ENCODE results near the gene BAHD1.

Gene BAHD1

DNA sequence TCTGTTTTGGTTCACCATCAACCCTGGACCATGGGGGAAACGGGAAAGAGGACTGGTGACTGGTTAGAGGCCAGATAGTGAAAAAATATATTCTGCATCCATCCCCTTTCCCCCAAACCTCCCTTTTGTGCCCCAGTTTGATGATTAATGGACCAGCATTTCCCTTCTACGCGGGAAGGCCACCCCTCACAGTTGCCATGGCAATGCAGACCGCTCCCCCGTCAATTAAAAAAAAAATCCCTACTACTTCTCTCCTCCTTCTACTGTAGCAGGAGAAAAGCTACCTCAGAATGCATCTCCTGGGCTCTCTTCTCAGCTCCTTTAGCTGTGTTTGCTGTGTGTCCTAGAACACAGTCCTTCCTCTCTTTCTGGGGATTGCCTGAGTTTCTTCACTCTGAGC lies 4.0 kb downstream of the BAHD1 start:
- no peak overlapping the region for H3K4me3 ChIP-seq (ENCODE audit: low read depth, low read length)
- TF ChIP-seq, protein P1, sequence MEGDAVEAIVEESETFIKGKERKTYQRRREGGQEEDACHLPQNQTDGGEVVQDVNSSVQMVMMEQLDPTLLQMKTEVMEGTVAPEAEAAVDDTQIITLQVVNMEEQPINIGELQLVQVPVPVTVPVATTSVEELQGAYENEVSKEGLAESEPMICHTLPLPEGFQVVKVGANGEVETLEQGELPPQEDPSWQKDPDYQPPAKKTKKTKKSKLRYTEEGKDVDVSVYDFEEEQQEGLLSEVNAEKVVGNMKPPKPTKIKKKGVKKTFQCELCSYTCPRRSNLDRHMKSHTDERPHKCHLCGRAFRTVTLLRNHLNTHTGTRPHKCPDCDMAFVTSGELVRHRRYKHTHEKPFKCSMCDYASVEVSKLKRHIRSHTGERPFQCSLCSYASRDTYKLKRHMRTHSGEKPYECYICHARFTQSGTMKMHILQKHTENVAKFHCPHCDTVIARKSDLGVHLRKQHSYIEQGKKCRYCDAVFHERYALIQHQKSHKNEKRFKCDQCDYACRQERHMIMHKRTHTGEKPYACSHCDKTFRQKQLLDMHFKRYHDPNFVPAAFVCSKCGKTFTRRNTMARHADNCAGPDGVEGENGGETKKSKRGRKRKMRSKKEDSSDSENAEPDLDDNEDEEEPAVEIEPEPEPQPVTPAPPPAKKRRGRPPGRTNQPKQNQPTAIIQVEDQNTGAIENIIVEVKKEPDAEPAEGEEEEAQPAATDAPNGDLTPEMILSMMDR (IDR thresholded peaks at IDR 0.05; ENCODE audit: low read depth, low read length, missing control alignments) = no peak
- DNase-seq (ENCODE audit: low read depth) = no peak

DNA sequence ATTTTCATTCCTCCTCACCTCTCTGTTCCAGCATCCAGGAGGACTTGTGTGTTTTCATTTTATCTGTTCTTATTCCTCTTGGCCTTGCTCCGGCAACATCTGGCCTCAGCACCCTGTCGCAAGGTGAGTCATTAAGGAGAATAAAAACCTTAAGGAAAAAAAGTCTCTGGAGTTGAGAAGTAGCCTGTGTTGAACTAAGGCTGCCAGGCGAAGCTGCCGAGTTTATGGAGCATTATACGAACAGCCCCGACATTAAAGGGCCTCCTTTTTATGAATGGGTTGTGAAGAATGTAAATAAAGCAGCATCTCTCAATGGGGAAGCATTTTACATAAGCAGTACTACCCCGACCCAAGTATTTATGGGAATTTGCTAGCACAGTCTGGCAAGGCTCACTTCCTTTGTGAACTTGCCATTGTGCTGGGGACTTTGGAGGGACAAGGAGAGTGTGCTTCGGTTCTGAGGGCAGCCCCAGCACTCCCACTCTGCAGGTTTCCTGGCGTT lies 4.7 kb downstream of the BAHD1 start:
- H3K4me3 ChIP-seq (ENCODE audit: low read depth, low read length) = no peak overlapping the region
- DNase-seq (ENCODE audit: low read depth) = no peak
- TF ChIP-seq, protein P1 (IDR thresholded peaks at IDR 0.05; ENCODE audit: low read depth, low read length, missing control alignments) = no peak

DNA sequence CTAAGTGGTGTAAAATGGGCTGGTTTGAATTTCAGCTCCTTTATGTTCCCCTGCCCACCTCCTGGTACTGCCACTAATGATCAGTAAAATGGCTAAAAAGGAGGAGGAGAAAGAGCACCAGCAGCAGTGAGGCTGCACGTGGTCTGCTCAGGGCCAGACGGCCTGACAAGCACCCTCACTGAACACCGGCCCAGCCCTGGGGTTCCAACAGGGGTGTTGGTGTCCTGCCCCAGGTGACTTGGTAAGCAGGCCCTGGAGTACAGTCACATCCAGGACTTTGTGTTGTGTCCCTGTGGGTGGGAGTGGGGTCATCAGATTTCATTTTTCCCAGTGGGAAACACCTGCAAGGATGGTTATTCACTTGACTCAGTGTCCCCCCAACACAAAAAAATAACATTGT lies 5.4 kb downstream of the BAHD1 start:
- H3K4me3 ChIP-seq (ENCODE audit: low read depth, low read length) = no peak overlapping the region
- no peak for DNase-seq (ENCODE audit: low read depth)
- TF ChIP-seq, protein P1 (IDR thresholded peaks at IDR 0.05; ENCODE audit: low read depth, low read length, missing control alignments) = no peak

DNA sequence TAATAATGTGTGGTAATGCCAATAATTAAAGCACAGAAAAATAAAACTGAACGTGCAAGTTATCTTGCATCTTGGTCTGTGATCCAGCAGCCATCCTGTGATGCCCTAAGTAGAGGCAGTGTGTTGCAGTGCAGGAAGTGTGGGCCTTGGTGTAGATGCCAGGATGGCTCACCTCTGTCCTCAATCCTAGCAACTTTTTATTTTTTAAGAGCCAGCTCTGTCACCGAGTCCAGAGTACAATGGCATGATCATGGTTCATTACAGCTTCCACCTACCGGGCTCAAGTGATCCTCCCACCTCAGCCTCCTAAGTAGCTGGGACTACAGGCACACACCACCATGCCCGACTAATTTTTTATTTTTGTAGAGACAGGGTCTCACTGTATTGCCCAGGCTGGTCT lies 7.6 kb downstream of the BAHD1 start:
- DNase-seq (ENCODE audit: low read depth) = no peak
- H3K4me3 ChIP-seq (ENCODE audit: low read depth, low read length) = no peak overlapping the region
- TF ChIP-seq, protein P1 (IDR thresholded peaks at IDR 0.05; ENCODE audit: low read depth, low read length, missing control alignments) = no peak

DNA sequence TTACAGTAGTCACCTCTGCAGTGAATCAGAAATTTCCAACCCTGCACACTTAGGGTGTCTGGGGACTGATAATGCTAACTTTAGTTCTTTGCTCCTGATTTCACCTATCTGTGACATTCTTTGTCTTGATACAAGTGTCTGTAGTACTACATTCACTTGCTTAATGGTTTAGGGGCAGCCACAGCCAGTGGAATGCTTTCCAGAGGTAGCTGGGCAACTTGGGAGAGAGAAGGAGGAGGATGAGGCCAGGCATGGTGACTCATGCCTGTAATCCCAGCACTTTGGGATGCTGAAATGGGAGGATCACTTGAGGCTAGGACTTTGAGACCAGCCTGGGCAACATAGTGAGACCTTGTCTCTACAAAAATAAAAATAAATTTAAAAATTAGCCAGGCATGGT lies 8.5 kb downstream of the BAHD1 start:
- no peak overlapping the region for H3K4me3 ChIP-seq (ENCODE audit: low read depth, low read length)
- DNase-seq (ENCODE audit: low read depth) = no peak
- TF ChIP-seq, protein P1 (IDR thresholded peaks at IDR 0.05; ENCODE audit: low read depth, low read length, missing control alignments) = no peak

DNA sequence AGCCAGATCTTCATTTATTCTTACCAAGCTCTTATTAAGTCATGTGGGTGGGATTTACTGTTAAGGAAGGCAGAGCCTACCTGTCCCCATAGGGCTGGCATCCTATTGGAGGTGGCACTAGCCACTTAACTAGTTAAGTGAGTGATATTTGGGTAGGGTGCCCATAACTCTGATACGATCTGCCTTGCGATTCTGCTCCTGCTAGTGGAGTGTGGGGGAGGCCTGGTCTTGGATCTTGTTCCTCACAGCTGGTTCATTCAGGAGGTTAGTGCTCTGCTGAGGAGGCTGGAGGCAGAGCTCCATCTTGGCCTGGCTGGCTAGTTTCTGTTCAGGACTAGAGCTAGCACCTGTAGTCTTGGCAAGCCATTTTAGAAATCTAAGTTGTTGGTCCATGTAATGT lies 9.3 kb downstream of the BAHD1 start:
- no peak overlapping the region for H3K4me3 ChIP-seq (ENCODE audit: low read depth, low read length)
- TF ChIP-seq, protein P1 (IDR thresholded peaks at IDR 0.05; ENCODE audit: low read depth, low read length, missing control alignments) = no peak
- DNase-seq (ENCODE audit: low read depth) = no peak

DNA sequence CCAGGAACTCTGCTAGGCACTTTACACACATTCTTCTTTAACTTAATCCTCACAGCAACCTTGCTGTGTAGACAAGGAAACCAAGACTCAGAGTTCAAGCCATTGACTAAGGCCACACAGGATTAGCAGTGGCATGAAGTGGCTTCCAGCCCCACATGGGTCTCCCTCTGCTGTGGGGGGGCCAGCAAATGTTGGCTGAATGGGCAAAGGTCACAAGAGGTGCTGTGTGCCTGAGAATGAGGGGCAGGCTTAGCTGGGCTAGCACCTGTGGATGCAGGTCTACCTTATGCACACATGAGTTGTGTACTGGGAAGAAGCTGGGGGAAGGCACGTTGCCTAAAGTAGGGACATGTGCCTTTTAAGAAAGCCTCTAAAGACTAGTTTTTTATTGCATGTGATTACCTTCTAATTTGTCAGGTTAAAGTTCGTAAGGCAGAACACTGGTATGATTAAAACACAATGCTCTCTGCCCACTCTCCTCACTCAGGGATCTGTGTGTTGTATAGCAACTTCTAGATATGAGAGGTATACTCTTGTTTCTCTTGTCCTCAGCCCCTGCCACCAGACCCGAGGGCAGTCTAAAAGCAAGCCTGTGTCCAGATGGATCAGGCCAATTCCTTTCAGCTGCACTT lies 10.9 kb downstream of the BAHD1 start:
- H3K4me3 ChIP-seq (ENCODE audit: low read depth, low read length) = no peak overlapping the region
- TF ChIP-seq, protein P1 (IDR thresholded peaks at IDR 0.05; ENCODE audit: low read depth, low read length, missing control alignments) = no peak

More for the DNA sequence above, 10.9 kb downstream of the BAHD1 start:
- no peak for DNase-seq (ENCODE audit: low read depth)
